GM12801 (cell line): ENCODE measurements around the gene NYNRIN.

Source experiments
- TF ChIP-seq, protein P1 (sequence below): IDR thresholded peaks from one replicate; pipeline ENCODE4 v1.5.1; 2011; ENCODE audit warnings: control low read depth; ENCODE audit not compliant: insufficient read length; ENCODE audit errors: extremely low read depth

NYNRIN gene

DNA sequence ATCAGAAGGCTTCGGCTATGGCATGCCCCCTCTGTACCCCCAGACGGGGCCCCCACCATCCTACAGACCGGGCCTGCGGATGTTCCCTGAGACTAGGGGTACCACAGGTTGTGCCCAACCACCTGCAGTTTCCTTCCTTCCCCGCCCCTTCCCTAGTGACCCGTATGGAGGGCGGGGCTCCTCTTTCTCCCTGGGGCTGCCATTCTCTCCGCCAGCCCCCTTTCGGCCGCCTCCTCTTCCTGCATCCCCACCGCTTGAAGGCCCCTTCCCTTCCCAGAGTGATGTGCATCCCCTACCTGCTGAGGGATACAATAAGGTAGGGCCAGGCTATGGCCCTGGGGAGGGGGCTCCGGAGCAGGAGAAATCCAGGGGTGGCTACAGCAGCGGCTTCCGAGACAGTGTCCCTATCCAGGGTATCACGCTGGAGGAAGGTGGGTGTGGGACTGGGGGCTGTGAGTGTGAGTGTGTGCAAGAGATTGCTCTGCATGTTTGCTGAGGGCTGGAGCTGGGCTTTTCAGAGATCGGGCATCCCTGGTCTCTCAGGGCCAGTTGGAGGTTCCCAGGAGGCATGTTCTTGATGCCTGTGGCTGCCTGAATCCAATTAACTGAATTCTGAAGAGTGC lies 22.2 kb upstream of the NYNRIN start:
- TF ChIP-seq, protein P1, sequence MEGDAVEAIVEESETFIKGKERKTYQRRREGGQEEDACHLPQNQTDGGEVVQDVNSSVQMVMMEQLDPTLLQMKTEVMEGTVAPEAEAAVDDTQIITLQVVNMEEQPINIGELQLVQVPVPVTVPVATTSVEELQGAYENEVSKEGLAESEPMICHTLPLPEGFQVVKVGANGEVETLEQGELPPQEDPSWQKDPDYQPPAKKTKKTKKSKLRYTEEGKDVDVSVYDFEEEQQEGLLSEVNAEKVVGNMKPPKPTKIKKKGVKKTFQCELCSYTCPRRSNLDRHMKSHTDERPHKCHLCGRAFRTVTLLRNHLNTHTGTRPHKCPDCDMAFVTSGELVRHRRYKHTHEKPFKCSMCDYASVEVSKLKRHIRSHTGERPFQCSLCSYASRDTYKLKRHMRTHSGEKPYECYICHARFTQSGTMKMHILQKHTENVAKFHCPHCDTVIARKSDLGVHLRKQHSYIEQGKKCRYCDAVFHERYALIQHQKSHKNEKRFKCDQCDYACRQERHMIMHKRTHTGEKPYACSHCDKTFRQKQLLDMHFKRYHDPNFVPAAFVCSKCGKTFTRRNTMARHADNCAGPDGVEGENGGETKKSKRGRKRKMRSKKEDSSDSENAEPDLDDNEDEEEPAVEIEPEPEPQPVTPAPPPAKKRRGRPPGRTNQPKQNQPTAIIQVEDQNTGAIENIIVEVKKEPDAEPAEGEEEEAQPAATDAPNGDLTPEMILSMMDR = no peak

GRCh38 chr14:24377126-24377525 lies 21.7 kb upstream of the NYNRIN start:
- TF ChIP-seq, protein P1 = no peak

DNA sequence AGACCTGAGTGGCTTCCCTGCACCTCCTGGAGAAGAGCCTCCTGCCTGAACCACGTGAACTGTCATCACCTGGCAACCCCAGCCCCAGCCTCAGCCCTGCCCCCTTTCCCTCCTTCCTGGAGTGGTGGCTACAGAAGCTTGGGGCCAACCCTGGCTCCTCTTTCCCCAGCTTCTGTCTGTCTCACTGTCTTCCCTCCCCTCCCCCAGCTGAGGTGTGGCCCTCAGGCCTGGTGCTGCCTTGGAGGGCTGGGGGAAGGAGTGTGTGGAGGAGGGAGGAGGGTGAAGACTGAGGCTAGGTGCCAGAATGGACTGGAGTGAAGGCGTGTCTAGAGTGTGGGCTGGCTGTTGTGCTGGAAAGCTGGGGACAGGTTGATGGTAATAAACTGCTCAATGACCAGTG lies 21.1 kb upstream of the NYNRIN start:
- TF ChIP-seq, protein P1 = no peak

DNA sequence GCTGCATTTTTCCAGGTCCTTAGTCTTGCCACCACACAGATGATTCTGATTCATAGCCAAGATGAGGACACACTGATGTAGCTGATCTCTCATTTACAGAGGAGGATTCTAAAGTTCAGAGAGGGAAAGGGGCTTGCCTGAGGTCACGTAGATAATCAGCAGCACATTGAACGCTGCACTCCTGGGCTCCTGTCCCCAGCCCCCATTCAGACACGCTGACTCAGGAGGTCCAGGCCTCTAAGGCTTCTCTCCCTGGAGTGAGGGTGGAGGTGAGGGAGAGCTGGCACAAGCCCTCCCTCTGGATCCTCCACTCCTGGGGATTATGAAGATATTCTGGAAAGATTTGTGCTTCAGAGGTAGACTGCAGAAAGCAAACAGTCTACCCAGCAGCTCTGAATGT lies 20.5 kb upstream of the NYNRIN start:
- TF ChIP-seq, protein P1 = no peak

DNA sequence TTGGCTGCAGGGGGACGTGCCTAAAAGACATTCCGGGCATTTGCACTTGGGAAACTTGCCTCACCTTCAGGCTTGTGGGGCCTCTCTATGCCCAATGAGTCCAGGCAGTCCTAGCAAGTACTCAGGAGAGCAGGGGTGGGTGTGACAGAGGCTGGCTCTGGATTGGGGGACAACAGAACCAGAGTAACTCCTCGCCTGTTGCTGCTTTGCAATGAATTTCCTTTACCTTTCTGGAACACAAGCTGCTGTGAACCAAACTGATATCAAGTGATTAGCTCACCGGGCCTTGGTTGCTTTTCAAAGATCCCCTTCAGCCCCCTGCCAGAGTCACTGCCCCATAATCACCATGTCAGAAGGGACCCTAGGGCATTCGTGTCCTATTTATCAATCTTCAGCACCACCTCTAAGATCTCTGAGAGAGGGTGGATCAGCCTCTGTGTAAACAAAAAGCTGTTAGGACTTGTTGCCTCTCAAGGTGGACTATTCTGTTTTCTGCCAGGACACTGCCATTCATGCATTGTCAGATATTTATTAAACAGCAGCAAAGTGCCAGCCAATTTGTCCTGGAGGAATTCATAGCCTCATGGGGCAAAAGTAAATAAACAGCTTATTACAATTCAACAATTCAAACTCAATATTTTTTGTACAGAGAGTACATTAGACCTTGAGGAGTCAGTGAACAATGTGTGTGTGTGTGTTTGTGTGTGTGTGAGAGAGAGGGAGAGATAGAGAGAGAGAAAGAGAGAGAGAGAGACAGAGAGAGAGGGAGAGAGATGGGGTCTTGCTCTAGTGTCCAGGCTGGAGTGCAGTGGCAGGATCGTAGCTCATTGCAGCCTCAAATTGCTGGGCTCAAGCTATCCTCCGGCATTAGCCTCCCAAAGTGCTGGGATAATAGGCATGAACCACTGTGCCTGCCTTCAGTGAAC lies 19.6 kb upstream of the NYNRIN start:
- TF ChIP-seq, protein P1 = no peak

DNA sequence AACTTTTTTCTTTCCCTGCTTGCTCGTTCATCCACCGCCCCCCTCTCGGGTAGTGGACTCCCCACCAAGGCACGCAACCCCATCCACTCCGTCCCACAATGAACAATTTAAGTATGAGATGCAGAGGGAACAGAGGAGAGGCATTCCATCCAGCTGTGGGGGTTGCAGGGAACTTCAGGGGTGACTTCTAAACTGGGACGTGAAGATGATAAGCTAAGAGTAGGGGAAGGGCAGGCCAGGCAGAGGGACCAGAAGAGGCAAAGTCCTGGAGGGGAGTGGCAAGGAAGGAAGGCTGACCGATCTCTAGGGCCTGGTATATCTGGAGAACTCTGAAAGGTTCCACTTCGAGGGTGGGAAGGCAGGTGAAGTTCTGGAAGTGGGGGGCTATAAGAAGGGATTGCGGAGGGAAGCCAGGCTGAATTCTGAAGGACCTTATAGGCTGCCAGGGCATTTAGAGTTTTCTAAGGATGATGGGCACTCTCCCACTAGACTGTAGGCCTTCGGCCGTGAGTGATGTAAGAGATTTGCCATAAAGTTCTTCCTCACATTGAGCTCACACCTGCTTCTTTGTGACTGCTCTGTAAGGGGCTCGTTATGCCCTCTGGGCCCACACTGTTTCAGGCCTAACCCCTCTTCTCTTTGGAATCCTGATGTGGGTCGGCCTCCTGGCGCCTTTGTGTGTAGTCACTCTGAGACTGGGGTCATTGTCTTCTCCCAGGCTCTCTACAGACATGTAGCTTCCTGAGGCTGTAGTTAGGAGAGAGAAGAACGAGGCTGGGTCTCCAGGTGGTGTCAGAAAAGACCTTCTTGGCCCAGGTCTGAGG lies 18.7 kb upstream of the NYNRIN start:
- TF ChIP-seq, protein P1 = no peak
